H9 (cell line): ENCODE data around the gene ASF1B. TPM values are rescaled to one million over a fixed set of nuclear protein-coding genes. Genes with fewer than 3 reads are reported as not detected.

Source experiments
- DNase-seq: peaks from one replicate; pipeline ENCODE4 v3.0.0-alpha.2; 2017
- H2AFZ ChIP-seq: one replicate; pipeline ENCODE4 v1.6.1; 2013; ENCODE audit warnings: mild to moderate bottlenecking, low read length, control low read depth, moderate library complexity
- H2AK5ac ChIP-seq: 2 replicates; pipeline ENCODE4 v1.6.1; 2013; ENCODE audit warnings: low read length, control low read depth, mixed read lengths; ENCODE audit not compliant: insufficient read length
- H2BK120ac ChIP-seq: one replicate; pipeline ENCODE4 v1.6.1; 2013; ENCODE audit warnings: low read depth, mild to moderate bottlenecking, low read length, control low read depth, inconsistent platforms; ENCODE audit not compliant: poor library complexity, severe bottlenecking
- H2BK12ac ChIP-seq: 2 replicates; pipeline ENCODE4 v1.6.1; 2013; ENCODE audit warnings: low read length, control low read depth, mixed read lengths, low read depth; ENCODE audit not compliant: insufficient read length
- H2BK15ac ChIP-seq: 2 replicates; pipeline ENCODE4 v1.6.1; 2013; ENCODE audit warnings: low read depth, low read length, control low read depth
- H2BK20ac ChIP-seq: one replicate; pipeline ENCODE4 v1.6.1; 2013; ENCODE audit warnings: low read depth, mild to moderate bottlenecking, low read length, control low read depth, inconsistent platforms; ENCODE audit not compliant: poor library complexity, severe bottlenecking
- H2BK5ac ChIP-seq: 2 replicates; pipeline ENCODE4 v1.6.1; 2013; ENCODE audit warnings: low read length, control low read depth, mixed read lengths; ENCODE audit not compliant: insufficient read length
- H3K14ac ChIP-seq: 2 replicates; pipeline ENCODE4 v1.6.1; 2013; ENCODE audit warnings: low read length, control low read depth; ENCODE audit not compliant: insufficient read depth
- H3K18ac ChIP-seq: 2 replicates; pipeline ENCODE4 v1.6.1; 2013; ENCODE audit warnings: low read depth, mild to moderate bottlenecking, mixed read lengths, low read length, control low read depth; ENCODE audit not compliant: insufficient read length
- H3K23ac ChIP-seq: 2 replicates; pipeline ENCODE4 v1.6.1; 2013; ENCODE audit warnings: low read length, control low read depth, mixed read lengths, low read depth; ENCODE audit not compliant: insufficient read length
- H3K23me2 ChIP-seq: 2 replicates; pipeline ENCODE4 v1.6.1; 2013; ENCODE audit warnings: low read depth, mild to moderate bottlenecking, mixed read lengths, low read length, control low read depth; ENCODE audit not compliant: insufficient read length, poor library complexity, severe bottlenecking
- H3K27ac ChIP-seq: 2 replicates; pipeline ENCODE4 v1.5.1; 2013; ENCODE audit warnings: low read length, control low read depth, mixed read lengths, low read depth; ENCODE audit not compliant: insufficient read length
- H3K27me3 ChIP-seq: 2 replicates; pipeline ENCODE4 v1.6.1; 2013; ENCODE audit warnings: low read length, control low read depth, inconsistent platforms; ENCODE audit not compliant: insufficient read depth
- H3K4ac ChIP-seq: 2 replicates; pipeline ENCODE4 v1.6.1; 2013; ENCODE audit warnings: low read depth, mild to moderate bottlenecking, control low read depth, inconsistent platforms, low read length, moderate library complexity
- H3K4me1 ChIP-seq: 2 replicates; pipeline ENCODE4 v1.6.1; 2013; ENCODE audit warnings: low read length, control low read depth, inconsistent platforms; ENCODE audit not compliant: insufficient read depth
- H3K4me2 ChIP-seq: 2 replicates; pipeline ENCODE4 v1.6.1; 2013; ENCODE audit warnings: low read length, control low read depth, mixed read lengths; ENCODE audit not compliant: insufficient read length, insufficient read depth
- H3K56ac ChIP-seq: 2 replicates; pipeline ENCODE4 v1.6.1; 2013; ENCODE audit warnings: low read depth, mild to moderate bottlenecking, mixed read lengths, low read length, control low read depth; ENCODE audit not compliant: insufficient read length
- H3K79me1 ChIP-seq: 2 replicates; pipeline ENCODE4 v1.6.1; 2013; ENCODE audit warnings: low read depth, mild to moderate bottlenecking, moderate library complexity, low read length, control low read depth, inconsistent platforms; ENCODE audit not compliant: insufficient read depth, poor library complexity, severe bottlenecking
- H3K79me2 ChIP-seq: 2 replicates; pipeline ENCODE4 v1.6.1; 2013; ENCODE audit warnings: low read length, control low read depth, inconsistent platforms; ENCODE audit not compliant: insufficient read depth
- H3K9ac ChIP-seq: 2 replicates; pipeline ENCODE4 v1.6.1; 2013; ENCODE audit warnings: low read length, control low read depth, mixed read lengths; ENCODE audit not compliant: insufficient read length; ENCODE audit errors: extremely low read depth
- H3K9me3 ChIP-seq: one replicate; pipeline ENCODE4 v1.6.1; 2013; ENCODE audit warnings: low read depth, low read length, inconsistent platforms; ENCODE audit not compliant: control insufficient read depth
- H3T11ph ChIP-seq: one replicate; pipeline ENCODE4 v1.6.1; 2013; ENCODE audit warnings: mild to moderate bottlenecking, low read length, control low read depth, inconsistent platforms
- H4K20me1 ChIP-seq: one replicate; pipeline ENCODE4 v1.6.1; 2013; ENCODE audit not compliant: control insufficient read depth, insufficient read length, insufficient read depth
- H4K5ac ChIP-seq: 2 replicates; pipeline ENCODE4 v1.6.1; 2013; ENCODE audit warnings: low read depth, mild to moderate bottlenecking, mixed read lengths, low read length, control low read depth; ENCODE audit not compliant: insufficient read length
- H4K8ac ChIP-seq: replicated peaks from 2 replicates; pipeline ENCODE4 v1.6.1; 2013; ENCODE audit warnings: low read length, control low read depth, mixed read lengths, low read depth; ENCODE audit not compliant: insufficient read length
- H4K91ac ChIP-seq: 2 replicates; pipeline ENCODE4 v1.6.1; 2013; ENCODE audit warnings: low read depth, mild to moderate bottlenecking, moderate library complexity, mixed read lengths, low read length, control low read depth; ENCODE audit not compliant: insufficient read length
- H3K27ac Mint-ChIP-seq, 3 experiments: 2 replicates in 2 of 3; 3 replicates in 1 of 3; pipeline ENCODE4 v1.8.0; 2020 to 2021; ENCODE audit warnings: mixed read lengths in 3 of 3, mild to moderate bottlenecking in 1 of 3, moderate library complexity in 1 of 3
- H3K27me3 Mint-ChIP-seq: 2 replicates; pipeline ENCODE4 v1.8.0; 2021; ENCODE audit warnings: low read depth, mild to moderate bottlenecking, moderate library complexity, mixed read lengths
- H3K36me3 Mint-ChIP-seq, 3 experiments: 2 replicates in 2 of 3; 3 replicates in 1 of 3; pipeline ENCODE4 v1.8.0; 2020 to 2021; ENCODE audit warnings: low read depth in 3 of 3, mixed read lengths in 3 of 3; ENCODE audit not compliant: insufficient read depth in 1 of 3
- H3K4me1 Mint-ChIP-seq, 2 experiments: 2 replicates each; pipeline ENCODE4 v1.8.0; 2020; ENCODE audit warnings: mixed read lengths in 2 of 2
- H3K4me3 Mint-ChIP-seq, 2 experiments: 2 replicates in 1 of 2; 3 replicates in 1 of 2; pipeline ENCODE4 v1.8.0; 2020 to 2021; ENCODE audit warnings: mild to moderate bottlenecking in 2 of 2, mixed read lengths in 2 of 2, moderate library complexity in 1 of 2
- H3K9me3 Mint-ChIP-seq, 2 experiments: 2 replicates in 1 of 2; 3 replicates in 1 of 2; pipeline ENCODE4 v1.8.0; 2020; ENCODE audit warnings: mild to moderate bottlenecking in 2 of 2, mixed read lengths in 2 of 2, moderate library complexity in 1 of 2
- WGBS: extraction: QIAGEN DNeasy Blood & Tissue Kit; methylation state at CpG from one replicate; pipeline ENCODE4 v1.1.7; 2013; ENCODE audit warnings: missing lambda C conversion rate, low lambda C conversion rate, mixed read lengths; ENCODE audit not compliant: insufficient read length; ENCODE audit errors: extremely low coverage; 5-methylcytosine and 5-hydroxymethylcytosine counted together
- total RNA-seq: library from RNA; stranded (reverse); gene quantifications from 2 replicates; pipeline ENCODE4 v1.2.1, GENCODE V29; 2021
- TF ChIP-seq, protein P1 (sequence below): fragments of 200-600 bp; sonication (generic); conservative IDR thresholded peaks from 3 replicates; pipeline ENCODE4 v1.8.0; 2021; ENCODE audit warnings: antibody characterized with exemption, mild to moderate bottlenecking

The ASF1B gene
- total RNA-seq, 1 experiment from 2014 or later = 46.6 TPM

DNA sequence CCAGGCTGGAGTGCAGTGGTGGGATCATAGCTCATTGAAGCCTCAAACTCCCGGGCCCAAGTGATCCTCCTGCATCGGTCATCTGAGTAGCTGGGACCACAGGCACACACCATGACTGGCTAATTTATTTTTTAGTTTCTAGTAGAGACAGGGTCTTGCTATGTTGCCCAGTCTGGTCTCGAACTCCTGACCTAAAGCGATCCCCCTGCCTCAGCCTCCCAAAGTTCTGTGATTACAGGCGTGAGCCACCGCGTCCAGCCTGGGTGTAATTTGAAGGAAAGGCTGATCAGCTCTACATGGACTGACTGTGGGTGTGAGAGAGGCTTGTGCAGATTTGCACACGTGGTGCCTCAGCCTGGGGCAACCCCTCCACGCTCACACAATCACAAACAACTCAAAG is 38.5 kb upstream of the ASF1B start:
- no peak overlapping the region for H2BK120ac ChIP-seq
- H3K9me3 Mint-ChIP-seq = no peaks in the 10 kb centered on the region; a peak in 1 of 5 replicates

More for the DNA sequence above, 38.5 kb upstream of the ASF1B start:
- no peak overlapping the region for H4K91ac ChIP-seq
- no peak overlapping the region for H3T11ph ChIP-seq
- H3K36me3 Mint-ChIP-seq = peaks cover 48 to 84% (median 75%) of the 10 kb centered on the region in 3 experiments
- no peak overlapping the region for H2AK5ac ChIP-seq
- H2BK15ac ChIP-seq = no peak overlapping the region
- H3K79me1 ChIP-seq = no peaks in the 10 kb centered on the region
- H3K27ac ChIP-seq = no peak overlapping the region
- TF ChIP-seq, protein P1, sequence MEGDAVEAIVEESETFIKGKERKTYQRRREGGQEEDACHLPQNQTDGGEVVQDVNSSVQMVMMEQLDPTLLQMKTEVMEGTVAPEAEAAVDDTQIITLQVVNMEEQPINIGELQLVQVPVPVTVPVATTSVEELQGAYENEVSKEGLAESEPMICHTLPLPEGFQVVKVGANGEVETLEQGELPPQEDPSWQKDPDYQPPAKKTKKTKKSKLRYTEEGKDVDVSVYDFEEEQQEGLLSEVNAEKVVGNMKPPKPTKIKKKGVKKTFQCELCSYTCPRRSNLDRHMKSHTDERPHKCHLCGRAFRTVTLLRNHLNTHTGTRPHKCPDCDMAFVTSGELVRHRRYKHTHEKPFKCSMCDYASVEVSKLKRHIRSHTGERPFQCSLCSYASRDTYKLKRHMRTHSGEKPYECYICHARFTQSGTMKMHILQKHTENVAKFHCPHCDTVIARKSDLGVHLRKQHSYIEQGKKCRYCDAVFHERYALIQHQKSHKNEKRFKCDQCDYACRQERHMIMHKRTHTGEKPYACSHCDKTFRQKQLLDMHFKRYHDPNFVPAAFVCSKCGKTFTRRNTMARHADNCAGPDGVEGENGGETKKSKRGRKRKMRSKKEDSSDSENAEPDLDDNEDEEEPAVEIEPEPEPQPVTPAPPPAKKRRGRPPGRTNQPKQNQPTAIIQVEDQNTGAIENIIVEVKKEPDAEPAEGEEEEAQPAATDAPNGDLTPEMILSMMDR = no peak
- H4K20me1 ChIP-seq = no peaks in the 10 kb centered on the region
- H3K27me3 ChIP-seq = no peaks in the 10 kb centered on the region
- no peak overlapping the region for H3K23ac ChIP-seq
- no peak overlapping the region for H3K56ac ChIP-seq
- no peak overlapping the region for H2BK12ac ChIP-seq
- H3K23me2 ChIP-seq = no peaks in the 10 kb centered on the region
- no peaks in the 10 kb centered on the region for H3K27me3 Mint-ChIP-seq
- no peak overlapping the region for H3K4me2 ChIP-seq
- H2BK5ac ChIP-seq = no peak overlapping the region
- H3K4ac ChIP-seq = no peak overlapping the region
- H3K18ac ChIP-seq = no peak overlapping the region
- H3K14ac ChIP-seq = no peak overlapping the region
- H2BK20ac ChIP-seq = no peak overlapping the region
- no peak for DNase-seq
- no peak overlapping the region for H3K4me3 Mint-ChIP-seq
- H3K4me1 ChIP-seq = no peaks in the 10 kb centered on the region
- no peak overlapping the region for H3K27ac Mint-ChIP-seq
- no peak overlapping the region for H4K5ac ChIP-seq
- WGBS = no CpG with 5 or more reads among the region's 9 CpGs
- H3K4me1 Mint-ChIP-seq = peaks cover 2 to 3% of the 10 kb centered on the region in 2 experiments; a peak in 1 of 4 replicates
- no peak overlapping the region for H4K8ac ChIP-seq
- H3K9ac ChIP-seq = no peak overlapping the region
- H3K79me2 ChIP-seq = no peaks in the 10 kb centered on the region
- no peaks in the 10 kb centered on the region for H3K9me3 ChIP-seq
- no peak overlapping the region for H2AFZ ChIP-seq
